BE2C (cell line): ENCODE results near the gene NR2F2.

ENCODE experiments used
- DNase-seq: peaks from one replicate; pipeline ENCODE4 v3.0.0-alpha.2; 2020
- H3K27me3 ChIP-seq: fragments of 250-450 bp; sonication (Bioruptor Pico); 2 replicates; pipeline ENCODE4 v1.5.1; 2020; ENCODE audit warnings: mild to moderate bottlenecking
- H3K36me3 ChIP-seq: fragments of 250-450 bp; sonication (Bioruptor Pico); 2 replicates; pipeline ENCODE4 v1.5.1; 2020; ENCODE audit warnings: mild to moderate bottlenecking
- H3K4me1 ChIP-seq: fragments of 250-450 bp; sonication (Bioruptor Pico); 2 replicates; pipeline ENCODE4 v1.5.1; 2020
- H3K4me3 ChIP-seq: 2 replicates; pipeline ENCODE4 v1.5.1; 2011; ENCODE audit warnings: low read depth, low read length
- H3K9me3 ChIP-seq: fragments of 250-450 bp; sonication (Bioruptor Pico); 2 replicates; pipeline ENCODE4 v1.5.1; 2020
- TF ChIP-seq, protein P1 (sequence below): IDR thresholded peaks from 2 replicates; pipeline ENCODE4 v1.5.1; 2012; ENCODE audit warnings: mild to moderate bottlenecking, low read depth, low read length

NR2F2 gene

DNA sequence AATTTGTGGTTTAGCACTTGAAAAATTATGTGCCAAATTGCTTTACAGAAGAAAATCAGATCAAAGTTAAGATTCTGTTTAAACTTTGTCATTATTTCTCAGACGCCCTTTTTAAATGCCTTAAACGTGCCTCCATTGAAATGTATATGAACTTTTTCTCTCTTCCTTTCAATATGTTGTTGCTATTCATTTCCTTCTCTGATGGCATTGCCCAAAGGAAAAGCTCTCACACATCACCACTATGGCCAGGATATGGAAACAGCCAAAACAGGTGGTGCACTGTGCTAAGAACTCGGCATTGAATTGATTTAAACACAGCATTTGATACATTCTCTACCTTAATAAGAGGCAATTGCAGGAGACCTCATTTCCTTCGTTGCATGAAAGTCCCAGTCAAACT, 35.7 kb upstream of the NR2F2 start:
- no peak for DNase-seq
- no peaks in the 10 kb centered on the region for H3K4me1 ChIP-seq
- no peaks in the 10 kb centered on the region for H3K9me3 ChIP-seq
- H3K4me3 ChIP-seq, result no peak overlapping the region
- H3K36me3 ChIP-seq, result no peaks in the 10 kb centered on the region
- 0 out of 2 replicates have a peak, but pooled peaks cover 4% of the 10 kb centered on the region for H3K27me3 ChIP-seq
- TF ChIP-seq, protein P1, sequence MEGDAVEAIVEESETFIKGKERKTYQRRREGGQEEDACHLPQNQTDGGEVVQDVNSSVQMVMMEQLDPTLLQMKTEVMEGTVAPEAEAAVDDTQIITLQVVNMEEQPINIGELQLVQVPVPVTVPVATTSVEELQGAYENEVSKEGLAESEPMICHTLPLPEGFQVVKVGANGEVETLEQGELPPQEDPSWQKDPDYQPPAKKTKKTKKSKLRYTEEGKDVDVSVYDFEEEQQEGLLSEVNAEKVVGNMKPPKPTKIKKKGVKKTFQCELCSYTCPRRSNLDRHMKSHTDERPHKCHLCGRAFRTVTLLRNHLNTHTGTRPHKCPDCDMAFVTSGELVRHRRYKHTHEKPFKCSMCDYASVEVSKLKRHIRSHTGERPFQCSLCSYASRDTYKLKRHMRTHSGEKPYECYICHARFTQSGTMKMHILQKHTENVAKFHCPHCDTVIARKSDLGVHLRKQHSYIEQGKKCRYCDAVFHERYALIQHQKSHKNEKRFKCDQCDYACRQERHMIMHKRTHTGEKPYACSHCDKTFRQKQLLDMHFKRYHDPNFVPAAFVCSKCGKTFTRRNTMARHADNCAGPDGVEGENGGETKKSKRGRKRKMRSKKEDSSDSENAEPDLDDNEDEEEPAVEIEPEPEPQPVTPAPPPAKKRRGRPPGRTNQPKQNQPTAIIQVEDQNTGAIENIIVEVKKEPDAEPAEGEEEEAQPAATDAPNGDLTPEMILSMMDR, result no peak

DNA sequence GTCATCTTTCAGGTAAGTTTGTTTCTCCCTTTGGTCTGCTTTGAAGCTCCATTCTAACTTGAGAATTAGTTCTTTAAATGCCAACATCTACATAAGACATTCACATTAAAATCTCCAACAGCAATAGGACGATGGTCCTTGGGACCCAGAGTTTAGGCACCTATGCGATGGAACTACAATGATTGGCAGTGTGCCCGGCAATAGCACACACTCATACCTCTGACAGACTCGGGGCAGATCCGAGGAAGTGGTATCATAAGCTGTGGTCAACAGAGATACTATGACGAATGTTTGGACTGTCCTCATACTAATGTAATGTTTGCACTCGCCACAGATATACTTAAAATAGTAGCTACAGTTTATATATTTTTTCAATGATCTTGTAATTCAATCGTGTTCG, 34.2 kb upstream of the NR2F2 start:
- no peak for DNase-seq
- TF ChIP-seq, protein P1, result no peak
- peaks cover 6% of the 10 kb centered on the region for H3K27me3 ChIP-seq
- H3K4me3 ChIP-seq, result no peak overlapping the region
- no peaks in the 10 kb centered on the region for H3K36me3 ChIP-seq
- H3K4me1 ChIP-seq, result no peaks in the 10 kb centered on the region
- no peaks in the 10 kb centered on the region for H3K9me3 ChIP-seq

DNA sequence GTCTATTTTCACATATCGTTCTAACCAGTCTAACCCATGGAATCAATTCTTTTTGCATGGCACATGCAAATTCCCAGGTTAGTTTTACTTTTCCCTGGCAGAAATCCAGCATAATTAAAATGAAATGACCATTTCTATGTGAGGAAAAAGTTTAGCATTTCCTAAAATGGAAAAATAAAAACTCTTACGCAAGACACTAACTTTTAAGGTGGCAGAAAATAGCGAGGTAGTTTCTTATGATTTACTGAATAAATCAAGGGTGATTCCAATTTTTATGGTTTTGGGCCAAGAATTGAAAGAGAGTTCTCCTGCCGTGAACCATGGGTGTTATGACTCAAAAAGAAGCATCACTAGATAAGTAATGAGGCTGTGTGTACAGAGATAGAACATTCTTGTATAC, 32.7 kb upstream of the NR2F2 start:
- TF ChIP-seq, protein P1, result no peak
- H3K4me3 ChIP-seq, result no peak overlapping the region
- no peaks in the 10 kb centered on the region for H3K4me1 ChIP-seq
- H3K9me3 ChIP-seq, result no peaks in the 10 kb centered on the region
- H3K27me3 ChIP-seq, result peaks cover 19% of the 10 kb centered on the region
- DNase-seq, result no peak
- H3K36me3 ChIP-seq, result no peaks in the 10 kb centered on the region

DNA sequence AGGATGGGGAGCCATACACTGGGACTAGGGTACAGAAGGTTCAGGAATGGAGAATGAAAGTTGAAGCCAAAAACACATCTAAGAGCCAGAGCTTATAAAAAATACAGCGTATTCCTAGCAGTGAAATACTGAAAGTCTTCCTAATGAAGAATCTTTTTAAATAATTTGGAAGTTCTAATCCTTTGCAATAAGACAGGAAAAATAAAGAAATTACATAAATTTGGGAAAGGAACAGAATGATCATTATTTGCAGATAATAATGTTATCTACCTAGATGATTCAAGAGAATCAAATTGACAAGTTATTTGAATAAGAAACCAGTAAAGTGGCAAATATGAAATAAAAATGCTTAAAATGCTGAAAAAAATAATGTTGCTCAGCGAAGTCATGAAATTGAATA, 32.3 kb upstream of the NR2F2 start:
- DNase-seq, result no peak
- TF ChIP-seq, protein P1, result no peak
- H3K36me3 ChIP-seq, result no peaks in the 10 kb centered on the region
- no peak overlapping the region for H3K4me3 ChIP-seq
- peaks cover 22% of the 10 kb centered on the region for H3K27me3 ChIP-seq
- no peaks in the 10 kb centered on the region for H3K4me1 ChIP-seq
- H3K9me3 ChIP-seq, result no peaks in the 10 kb centered on the region

DNA sequence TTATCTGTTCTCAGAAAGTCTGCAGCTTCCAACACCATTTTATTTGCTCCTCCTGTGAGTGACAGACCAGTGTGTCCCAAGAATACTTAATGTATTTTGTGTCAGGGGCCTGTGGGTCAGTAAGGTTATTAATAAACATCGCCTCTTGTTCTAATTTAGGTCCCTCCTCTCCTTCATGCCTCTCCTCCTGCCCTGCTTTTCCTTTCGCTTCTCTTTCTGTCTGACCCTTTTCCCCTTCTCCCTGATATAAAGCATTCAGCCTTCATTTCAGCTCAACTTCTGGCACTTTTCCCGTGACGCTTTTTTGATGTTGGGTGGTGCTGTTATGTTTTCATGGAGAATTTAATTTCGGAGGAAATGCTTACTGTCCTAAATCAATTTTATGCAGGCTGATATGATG, 29.7 kb upstream of the NR2F2 start:
- Histone ChIP-seq H3K27me3 (peaks cover 26% of the 10 kb centered on the region), H3K36me3 (no peaks in the 10 kb centered on the region), H3K9me3 (no peaks in the 10 kb centered on the region), H3K4me3 (no peak overlapping the region), H3K4me1 (no peaks in the 10 kb centered on the region)
- no peak for DNase-seq
- TF ChIP-seq, protein P1, result no peak

DNA sequence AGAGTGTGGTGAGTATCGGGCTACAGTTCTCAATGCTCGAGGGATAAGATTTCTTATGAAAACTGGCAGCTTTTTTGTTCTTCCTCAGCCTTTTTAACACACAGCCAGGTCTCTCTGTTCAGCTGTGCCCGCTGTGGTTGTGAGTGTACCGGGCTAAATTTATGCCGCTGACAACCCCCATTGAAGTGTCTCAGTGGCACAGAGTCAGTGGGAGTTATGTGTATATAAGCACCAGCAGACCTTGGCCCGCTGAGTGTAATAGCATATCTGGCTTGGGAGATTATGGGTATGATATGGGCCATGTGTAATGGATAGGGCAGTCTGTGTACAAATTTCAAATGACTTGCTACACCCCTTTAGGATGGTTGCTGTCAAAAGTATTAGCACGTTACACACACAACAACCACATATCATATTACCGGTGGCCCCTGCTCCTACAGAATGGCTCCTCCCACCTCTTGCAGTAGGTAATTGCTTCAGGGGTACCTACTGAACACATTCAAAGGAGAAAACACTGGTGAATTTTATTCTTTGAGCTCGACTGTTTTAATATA, 26.9 kb upstream of the NR2F2 start:
- no peaks in the 10 kb centered on the region for H3K9me3 ChIP-seq
- no peak for DNase-seq
- TF ChIP-seq, protein P1, result no peak
- H3K36me3 ChIP-seq, result no peaks in the 10 kb centered on the region
- H3K4me1 ChIP-seq, result no peaks in the 10 kb centered on the region
- no peak overlapping the region for H3K4me3 ChIP-seq
- peaks cover 29% of the 10 kb centered on the region for H3K27me3 ChIP-seq
